Measurements from ENCODE around the gene FAM184B. TPM values are rescaled to one million over a fixed set of nuclear protein-coding genes. Genes with fewer than 3 reads are reported as not detected.

FAM184B gene
- total RNA-seq, 1 donor from 2014 or later = not detected

DNA sequence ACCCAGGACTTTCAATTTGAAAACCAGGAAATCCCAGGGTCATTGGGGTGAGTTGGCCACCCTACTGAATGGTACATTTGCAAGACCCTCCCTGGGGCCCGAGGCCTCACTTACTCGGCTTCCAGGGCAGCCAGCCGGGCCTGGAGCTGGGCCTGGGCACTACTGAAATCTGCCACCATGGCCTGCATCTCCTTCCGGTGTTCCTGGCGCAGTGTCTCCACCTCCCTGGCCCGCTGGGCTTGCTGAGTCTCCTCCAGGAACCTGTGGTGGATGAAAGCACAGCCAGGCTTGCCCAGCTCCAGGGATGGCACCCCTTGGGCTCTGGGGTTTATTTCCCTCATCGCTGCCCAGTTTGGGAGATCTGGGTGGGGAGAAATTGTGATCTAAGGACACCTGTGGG is 142.3 kb downstream of the FAM184B start:
- DNase-seq (ENCODE audit: low spot score) = peak; percentile 79

DNA sequence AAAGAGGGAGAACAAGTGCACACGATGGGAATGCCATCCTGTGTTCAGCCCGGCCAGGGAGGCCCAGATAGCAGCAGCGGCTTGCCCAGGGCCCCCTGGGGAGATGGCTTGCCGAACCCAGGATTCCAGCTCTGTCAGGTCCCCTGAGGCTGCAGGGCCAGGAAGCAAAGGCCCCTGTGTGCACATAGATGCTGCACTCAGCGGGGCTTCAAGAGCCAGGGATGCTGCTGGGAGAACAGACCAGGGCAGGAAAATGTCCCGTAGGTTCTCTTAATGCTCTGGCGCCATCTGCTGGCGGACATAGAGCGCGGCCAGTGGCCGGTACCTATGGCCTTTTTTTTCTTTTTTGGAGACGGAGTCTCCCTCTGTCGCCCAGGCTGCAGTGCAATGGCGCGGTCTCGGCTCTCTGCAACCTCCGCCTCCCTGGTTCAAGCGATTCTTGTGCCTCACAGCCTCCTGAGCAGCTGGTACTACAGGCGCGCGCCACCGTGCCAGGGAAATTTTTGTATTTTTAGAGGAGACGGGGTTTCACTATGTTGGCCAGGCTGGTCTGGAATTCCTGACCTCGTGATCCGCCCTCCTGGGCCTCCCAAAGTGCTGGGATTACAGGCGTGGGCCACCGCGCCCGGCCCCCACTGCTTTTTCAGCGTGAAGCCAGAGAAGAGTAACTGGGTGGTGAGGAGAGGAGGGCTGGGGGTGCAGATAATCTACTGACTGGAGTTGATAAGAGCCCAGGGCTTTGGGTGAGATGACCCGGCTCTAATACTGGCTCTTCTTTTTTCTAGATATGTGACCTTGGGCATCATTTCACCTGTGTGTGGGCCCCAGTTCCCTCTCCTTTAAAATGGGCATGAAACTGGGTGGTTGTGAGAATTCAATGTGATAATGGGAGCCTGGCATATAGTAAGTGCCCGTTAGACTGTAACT is 144.5 kb downstream of the FAM184B start:
- peak; percentile 90 for DNase-seq (ENCODE audit: low spot score)

DNA sequence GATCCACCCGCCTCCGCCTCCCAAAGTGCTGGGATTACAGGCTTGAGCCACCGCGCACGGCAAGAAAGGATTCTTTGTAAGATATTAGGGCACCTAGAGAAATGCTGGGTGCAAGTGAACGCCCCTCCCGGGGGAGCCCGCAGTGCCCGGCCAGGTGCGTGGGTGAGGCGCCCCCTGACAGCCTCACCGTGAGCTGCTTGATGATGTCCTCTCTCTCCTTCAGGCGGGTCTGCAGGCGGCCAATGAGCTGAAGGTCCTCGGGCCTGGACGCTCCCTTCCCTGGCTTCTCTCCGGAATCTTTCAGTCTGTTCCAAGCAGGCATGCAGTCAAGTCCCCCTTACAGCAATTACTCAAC is 145.1 kb downstream of the FAM184B start:
- DNase-seq (ENCODE audit: low spot score) = peak; percentile 87

DNA sequence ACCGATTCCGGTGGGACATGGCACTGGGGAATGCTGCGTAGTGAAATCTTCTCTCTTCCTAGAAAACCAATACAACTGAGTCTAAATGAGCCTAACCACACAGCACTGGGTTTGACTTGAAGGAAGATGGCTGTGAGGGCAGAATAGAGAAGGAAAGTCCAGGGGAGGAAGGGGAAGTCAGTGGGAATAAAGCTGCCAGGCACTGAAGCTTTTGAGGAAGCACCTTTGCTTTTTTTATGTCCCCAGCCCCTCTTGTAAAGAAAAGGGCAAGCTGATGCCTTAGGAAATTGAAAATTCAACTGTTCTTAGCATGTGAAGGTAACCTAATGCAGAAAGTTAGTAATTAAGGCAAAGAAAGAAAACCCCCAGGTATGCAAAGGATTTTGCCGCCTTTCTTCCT is 146.4 kb downstream of the FAM184B start:
- DNase-seq (ENCODE audit: low spot score) = no peak

DNA sequence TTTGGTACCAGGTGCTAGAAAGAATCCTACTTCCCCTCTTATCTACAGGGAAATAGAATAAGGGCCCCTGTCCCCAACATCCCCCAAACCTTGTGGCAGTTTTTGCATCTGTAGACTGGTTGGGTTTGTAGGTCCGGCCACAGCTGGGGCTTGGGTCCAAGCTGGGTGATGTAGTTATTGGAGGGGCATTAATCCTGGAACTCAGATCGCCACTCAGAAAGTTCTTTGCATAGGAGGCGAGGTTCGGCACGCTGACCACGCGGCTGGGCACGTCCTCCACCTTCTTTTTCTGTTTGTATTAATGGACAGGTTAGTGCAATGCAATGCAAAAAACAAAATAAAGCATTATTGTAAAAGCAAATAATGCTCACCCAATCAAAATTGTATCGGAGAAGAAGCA is 147.8 kb downstream of the FAM184B start:
- peak; percentile 51 for DNase-seq (ENCODE audit: low spot score)

DNA sequence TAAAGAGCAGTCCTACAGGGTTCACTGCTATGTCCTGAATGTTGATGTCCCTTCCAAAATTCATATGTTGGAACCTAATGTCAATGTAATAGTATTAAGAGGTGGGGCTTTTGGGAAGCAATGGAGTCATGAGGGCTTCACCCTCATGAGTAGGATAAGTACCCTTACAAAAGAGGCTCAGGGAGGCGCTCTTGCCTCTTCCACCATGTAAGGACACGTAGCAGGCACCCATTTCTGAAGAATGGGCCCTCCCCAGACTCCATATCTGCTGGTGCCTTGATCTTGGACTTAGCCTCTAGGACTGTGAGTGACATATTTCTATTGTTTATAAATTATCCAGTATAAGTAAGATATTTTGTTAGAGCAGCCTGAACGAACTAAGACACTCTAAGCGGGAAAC is 151.2 kb downstream of the FAM184B start:
- DNase-seq (ENCODE audit: low spot score) = no peak

DNA sequence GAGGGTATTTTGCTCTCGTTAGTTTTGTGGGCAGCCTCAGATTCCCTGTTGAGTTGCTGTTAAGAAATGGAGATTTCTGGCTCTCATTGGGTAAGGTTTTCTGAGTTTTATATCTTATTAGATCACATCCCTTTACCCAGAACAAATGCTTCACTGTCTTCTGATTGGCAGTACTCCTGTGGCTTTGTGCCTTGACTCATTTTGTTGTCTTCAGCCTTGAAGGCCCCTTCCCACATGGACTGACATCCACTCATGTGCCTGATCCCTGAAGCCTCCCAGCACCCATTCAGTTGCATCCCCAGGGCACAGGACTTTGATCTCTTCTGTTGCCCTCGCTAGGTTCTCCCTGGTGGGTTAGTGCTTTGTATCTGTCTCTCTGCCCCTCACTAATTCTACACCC is 156.6 kb downstream of the FAM184B start:
- no peak for DNase-seq (ENCODE audit: low spot score)

DNA sequence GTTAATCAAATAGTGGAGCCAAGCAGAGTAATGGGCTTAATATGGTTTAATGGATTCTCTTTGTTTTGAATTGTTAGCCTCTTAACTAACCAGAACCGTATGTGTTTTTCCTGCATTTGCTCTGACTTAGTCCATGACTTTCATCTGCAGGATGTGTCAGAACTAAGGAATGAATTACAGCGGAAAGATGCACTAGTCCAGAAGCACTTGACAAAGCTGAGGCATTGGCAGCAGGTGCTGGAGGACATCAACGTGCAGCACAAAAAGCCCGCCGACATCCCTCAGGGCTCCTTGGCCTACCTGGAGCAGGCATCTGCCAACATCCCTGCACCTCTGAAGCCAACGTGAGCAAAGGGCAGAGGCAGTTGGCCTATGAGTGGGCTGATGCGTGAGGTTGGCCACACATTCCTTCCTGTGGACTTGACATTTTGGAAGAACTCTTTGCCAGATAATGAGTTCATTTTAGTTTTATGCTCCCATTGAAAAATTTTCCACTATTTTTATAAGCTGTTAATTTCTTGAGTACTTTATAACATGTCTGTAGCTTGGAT is 157.9 kb downstream of the FAM184B start:
- no peak for DNase-seq (ENCODE audit: low spot score)

DNA sequence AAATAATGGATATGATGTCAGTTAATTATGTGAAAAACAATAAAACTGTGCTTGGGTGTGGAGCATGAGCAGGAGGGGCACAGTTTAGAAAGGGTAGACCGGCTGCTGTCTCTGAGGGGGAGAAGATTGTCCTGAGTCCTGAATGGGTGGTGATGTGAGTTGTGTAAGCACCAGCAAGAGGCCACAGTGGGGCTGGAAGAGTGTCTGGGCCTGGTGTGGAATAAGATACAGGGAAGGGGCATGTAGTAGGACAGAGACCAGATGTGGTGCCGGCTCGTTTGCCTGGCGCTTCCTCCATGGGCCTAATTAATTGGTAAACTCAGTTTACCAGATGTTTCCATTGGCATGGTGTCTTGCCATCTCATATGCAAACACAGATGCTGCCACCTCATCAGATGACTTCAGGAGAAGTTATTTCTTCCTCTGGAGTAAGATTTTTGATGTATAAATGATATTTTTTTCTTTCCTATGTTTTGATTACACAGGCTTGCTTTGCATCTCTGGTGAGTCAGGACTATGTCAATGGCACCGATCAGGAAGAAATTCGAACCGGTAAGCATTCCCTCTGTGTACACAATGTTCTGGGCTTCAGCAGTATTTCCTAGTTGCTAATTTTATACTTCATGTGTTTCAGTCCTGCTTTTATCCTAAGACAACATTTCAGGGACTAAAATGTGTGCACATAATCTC is 161.9 kb downstream of the FAM184B start:
- no peak for DNase-seq (ENCODE audit: low spot score)

DNA sequence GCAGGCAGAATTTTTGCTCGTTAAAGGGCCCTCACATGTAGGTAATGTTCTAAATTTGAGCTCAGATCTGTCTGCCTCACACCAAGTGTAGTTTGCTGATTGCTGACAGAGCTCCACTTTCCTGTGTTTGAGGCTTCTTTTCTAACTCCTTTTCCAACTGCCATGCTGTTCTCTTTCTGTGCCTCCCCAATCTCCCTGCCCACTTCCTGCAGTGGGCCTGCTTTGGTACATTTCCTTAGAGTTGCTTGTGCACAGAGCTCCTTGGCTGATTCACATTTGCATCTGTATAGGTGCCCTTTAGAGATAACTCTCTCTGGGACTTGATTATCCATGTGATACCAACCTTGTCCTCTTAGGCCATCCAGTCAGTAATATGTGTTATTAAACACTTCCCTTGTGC is 162.5 kb downstream of the FAM184B start:
- DNase-seq (ENCODE audit: low spot score) = no peak

DNA sequence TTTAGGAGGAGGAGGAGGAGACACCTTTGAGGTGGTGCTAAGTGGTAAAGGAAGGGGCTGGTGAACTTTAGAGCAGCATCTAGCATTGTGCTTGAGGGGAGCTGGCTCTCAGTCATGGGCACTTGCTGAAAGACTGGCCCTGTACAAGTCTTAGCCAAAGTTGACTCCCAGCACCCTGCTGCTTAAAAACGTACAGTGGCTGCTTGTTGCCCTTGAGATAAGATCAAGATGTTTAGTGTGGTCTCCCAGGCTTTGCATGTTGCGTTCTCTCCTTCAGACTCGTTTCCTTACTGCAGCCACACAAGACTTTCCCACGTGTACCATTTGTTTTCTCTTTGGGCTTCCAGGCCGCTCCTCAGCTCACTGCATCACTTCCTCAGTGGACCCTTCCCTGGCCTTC is 165.1 kb downstream of the FAM184B start:
- DNase-seq (ENCODE audit: low spot score) = no peak

DNA sequence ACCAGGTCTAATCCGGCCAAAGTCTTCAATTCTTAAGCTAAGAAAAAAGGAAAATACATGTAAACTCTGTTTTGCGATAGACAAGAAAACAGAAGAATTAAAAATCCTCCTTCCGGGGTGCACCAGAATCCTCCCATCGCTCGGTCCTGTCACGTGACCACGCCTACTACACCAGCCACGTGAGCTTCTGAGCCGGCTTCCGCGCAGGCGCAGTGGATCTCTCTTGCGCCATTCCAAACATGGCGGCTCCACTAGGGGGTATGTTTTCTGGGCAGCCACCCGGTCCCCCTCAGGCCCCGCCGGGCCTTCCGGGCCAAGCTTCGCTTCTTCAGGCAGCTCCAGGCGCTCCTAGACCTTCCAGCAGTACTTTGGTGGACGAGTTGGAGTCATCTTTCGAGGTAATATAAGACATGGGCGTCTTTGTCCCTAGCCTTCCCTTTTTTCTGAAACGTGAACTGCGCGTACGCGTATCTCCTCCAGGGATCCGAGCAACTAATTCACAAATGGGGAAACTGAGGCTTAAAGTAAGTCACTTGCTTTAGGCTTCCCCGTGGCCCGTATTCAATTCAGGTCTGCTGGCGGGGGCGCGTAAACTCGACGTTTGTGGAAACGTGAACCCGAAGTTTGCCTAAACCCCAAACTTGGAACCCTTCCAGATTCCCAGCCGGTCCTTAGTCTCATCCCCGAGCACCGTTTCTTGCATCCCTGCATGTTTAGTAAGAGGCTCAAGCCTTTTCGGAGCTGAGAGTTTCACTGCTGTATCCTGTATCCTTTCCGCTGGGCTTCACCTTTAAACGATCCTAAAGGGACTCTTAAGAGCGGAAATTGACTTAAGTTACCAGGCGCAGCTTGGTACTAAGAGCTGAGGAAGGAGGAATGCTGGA is 166.8 kb downstream of the FAM184B start, which contains the start of gene MED28:
Gene MED28, plus strand, starts transcription at position 226 of the 884 bp plus-strand sequence. Its CDS starts 14 bp downstream, at position 240.
- DNase-seq (ENCODE audit: low spot score) = peak; percentile 98

DNA sequence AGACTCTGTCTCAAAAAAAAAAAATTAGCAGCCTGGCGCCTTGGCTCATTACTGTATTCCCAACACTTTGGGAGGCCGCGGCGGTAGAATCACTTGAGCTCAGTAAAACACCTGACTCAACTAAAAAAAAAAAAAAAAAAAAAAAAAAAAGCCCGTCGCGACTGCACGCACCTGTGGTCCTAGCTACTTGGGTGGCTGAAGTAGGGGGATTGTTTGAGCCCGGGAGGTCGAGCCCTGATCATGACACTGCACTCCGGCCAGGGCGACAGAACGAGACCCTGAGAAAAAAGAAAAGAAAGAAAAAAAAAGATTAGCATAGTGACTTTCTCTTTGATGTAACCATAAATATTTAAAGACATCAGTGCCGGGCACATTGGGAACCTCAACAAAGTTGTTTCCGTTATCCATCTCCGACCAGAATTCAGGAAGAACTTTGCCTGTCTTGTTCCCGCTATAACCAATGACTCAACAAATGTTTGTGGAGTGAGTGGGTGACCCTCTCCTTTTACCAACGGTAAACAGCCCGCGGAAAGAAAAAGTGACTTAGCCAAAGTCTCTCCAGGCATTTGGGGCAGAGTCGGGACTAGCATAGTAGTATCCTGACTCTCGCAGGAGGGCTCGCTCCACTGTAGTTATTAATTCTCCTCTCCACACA is 167.5 kb downstream of the FAM184B start:
- DNase-seq (ENCODE audit: low spot score) = no peak

DNA sequence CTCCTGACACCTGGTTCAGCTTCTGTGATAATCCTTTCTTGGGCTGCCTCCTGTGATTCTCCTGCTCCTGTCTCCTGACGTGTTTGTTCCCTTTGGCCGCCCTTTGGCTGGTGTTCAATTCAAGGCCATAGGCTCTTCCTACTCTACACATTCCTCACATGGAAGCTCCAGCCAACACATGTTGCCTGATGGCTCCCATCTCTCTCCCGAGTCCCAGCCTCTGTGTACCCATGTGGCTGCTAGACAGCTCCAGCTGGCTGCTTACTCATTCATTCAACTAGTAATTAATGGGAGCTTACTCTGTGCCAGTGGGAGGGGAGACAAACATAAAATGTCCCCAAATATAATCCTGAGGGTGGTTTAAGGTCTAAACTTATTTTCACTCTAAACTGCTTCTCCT is 176.2 kb downstream of the FAM184B start:
- no peak for DNase-seq (ENCODE audit: low spot score)

DNA sequence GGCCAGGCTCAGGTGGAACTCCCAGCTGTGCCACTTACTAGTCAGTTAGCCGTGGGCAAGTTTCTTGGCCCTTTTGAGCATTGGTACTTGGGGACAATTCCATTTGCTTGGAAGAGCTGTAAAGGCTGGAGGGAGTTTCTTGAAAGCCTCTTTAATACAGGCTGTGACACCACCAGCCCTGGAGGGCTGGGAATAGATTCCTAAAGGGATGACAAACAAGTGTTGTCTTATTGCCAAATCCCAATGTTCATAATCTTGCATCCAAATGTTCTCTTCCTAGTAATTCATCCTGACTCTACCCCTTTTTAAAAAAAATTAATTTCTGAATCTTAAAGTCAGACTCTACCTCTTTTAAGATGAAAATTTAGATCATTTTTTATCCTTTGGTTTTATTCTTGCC is 181.6 kb downstream of the FAM184B start:
- DNase-seq (ENCODE audit: low spot score) = no peak

DNA sequence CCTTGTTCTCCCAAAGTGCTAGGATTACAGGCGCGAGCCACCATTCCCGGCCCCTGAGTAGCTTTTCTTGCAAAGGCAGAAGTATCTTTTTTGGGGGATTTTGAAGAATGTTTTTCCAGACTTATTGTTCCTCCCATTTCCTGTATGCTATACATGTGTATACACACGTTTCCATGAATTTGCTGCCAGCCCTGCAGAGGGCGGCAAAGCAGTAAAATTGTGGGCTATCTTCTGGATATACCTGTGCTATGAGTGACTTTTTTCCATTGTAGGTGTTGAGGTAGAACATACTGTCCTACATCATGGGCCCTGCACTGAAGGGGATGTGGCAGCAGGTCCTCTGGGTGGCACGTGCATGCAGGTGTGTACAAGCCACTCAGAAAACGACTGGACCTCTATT is 183.9 kb downstream of the FAM184B start:
- DNase-seq (ENCODE audit: low spot score) = no peak

DNA sequence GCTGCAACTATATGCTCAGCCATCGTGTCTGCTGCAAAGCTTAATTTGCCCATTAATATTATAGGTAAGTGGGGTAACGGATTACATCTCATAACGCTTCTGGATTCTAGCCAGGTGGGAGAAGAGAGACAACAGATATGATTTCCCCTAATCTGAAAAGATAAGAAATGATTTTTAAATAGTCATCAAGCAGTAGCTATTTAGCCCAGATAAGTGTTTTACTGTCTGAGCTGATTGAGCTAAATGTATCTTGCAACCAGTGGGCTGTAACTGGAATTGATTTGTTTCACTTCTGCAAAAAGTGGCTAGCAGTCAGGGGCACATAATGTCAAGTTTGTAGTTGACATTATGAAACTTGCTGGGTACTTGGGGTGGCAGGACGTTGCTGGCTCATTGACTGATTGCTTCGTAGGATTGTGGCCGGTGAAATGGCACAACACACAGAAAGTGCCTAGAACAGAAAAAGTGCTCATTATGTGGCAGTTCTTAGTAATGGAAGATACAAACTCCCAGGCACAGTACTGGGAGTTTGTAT is 185.9 kb downstream of the FAM184B start:
- no peak for DNase-seq (ENCODE audit: low spot score)

DNA sequence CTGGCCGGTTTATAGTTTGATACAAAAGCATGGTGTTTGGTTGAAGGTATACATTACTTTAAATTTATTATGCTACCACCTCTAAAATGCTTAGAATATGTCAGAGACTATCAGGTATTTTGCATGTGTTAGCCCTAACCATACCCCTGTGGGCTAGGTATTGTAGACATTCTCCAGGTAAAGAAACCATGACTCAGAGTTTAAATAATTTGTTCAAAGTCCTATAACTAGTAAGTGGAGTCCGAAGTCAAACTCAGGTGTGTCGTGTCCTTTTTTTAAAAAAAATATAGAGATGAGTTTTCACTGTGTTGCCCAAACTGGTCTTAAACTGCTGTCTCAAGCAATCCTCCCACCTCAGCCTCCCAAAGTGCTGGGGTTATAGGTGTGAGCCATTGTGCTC is 192.1 kb downstream of the FAM184B start:
- DNase-seq (ENCODE audit: low spot score) = no peak

DNA sequence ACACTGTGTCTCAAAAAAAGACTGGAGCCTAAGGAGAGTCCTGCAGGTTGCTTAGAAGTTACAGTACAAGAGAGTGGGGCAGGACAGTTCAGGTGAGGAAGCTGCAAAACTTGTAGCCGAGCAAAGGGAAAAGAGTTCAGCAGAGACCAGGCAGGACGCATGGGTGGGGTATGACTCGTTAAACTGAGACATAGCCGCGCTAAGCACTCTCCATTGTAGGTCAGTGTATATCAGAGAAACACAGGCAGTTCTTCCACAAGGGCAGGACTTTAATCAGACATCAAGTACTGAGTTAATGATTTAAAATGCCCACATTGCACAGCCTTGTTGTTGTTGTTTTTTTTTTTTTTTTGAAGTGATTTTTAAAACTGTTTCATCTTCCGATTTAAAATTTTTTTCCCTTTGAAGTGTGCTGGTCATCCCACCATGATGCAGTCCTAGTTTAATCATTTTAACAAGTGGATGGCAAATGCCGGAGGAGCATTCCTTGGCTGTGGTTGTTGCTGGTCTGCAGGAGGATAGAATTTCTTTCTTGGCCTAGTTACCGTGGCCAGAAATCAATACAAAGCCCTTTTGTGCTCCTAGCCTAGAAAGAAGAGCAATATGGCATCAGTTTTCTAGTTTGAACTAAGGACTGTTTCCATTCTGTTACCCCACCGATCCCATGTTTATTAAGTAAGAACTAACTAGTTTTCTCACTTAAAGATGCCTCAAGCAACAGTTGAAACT is 194.2 kb downstream of the FAM184B start:
- no peak for DNase-seq (ENCODE audit: low spot score)

Measured in mesenteric fat pad (tissue), 1 donor.